Parathyroid adenoma (tissue), 2 donors: Measurements from ENCODE around the gene CNTNAP2.

Experiments used
- H2AFZ ChIP-seq: fragments of 300-600 bp; sonication (generic); one replicate; pipeline ENCODE4 v1.7.0; 2017; ENCODE audit warnings: antibody characterized with exemption, mild to moderate bottlenecking
- H3K27ac ChIP-seq: fragments of 300-600 bp; sonication (generic); one replicate; pipeline ENCODE4 v1.7.0; 2017
- H3K27me3 ChIP-seq: fragments of 300-600 bp; sonication (generic); one replicate; pipeline ENCODE4 v1.7.0; 2017; ENCODE audit warnings: low read length; ENCODE audit not compliant: control insufficient read depth, insufficient read depth
- H3K36me3 ChIP-seq: fragments of 300-600 bp; sonication (generic); one replicate; pipeline ENCODE4 v1.7.0; 2017; ENCODE audit warnings: low read length; ENCODE audit not compliant: control insufficient read depth, insufficient read depth
- H3K4me1 ChIP-seq: fragments of 300-600 bp; sonication (generic); one replicate; pipeline ENCODE4 v1.7.0; 2017; ENCODE audit warnings: control low read depth
- H3K4me2 ChIP-seq: fragments of 300-600 bp; sonication (generic); one replicate; pipeline ENCODE4 v1.7.0; 2017; ENCODE audit warnings: low read length
- H3K4me3 ChIP-seq: fragments of 300-600 bp; sonication (generic); one replicate; pipeline ENCODE4 v1.7.0; 2017; ENCODE audit warnings: low read depth, low read length
- H3K79me2 ChIP-seq: fragments of 300-600 bp; sonication (generic); one replicate; pipeline ENCODE4 v1.7.0; 2017; ENCODE audit warnings: control low read depth
- H3K9ac ChIP-seq: fragments of 300-600 bp; sonication (generic); one replicate; pipeline ENCODE4 v1.7.0; 2017; ENCODE audit warnings: mild to moderate bottlenecking
- H3K9me3 ChIP-seq: fragments of 300-600 bp; sonication (generic); one replicate; pipeline ENCODE4 v1.7.0; 2017; ENCODE audit warnings: low read length; ENCODE audit not compliant: control insufficient read depth
- CTCF ChIP-seq: fragments of 300-600 bp; sonication (generic); IDR thresholded peaks from one replicate; pipeline ENCODE4 v1.7.0; 2017; ENCODE audit warnings: antibody characterized with exemption, mild to moderate bottlenecking
- donor health status: primary hyperparathyroidism.

The CNTNAP2 gene

GRCh38 chr7:147651601-147652000 is 1535.0 kb downstream of the CNTNAP2 start:
- H3K79me2 ChIP-seq: no peaks in the 10 kb centered on the region
- no peak overlapping the region for H3K27ac ChIP-seq
- H3K27me3 ChIP-seq: no peaks in the 10 kb centered on the region
- TF ChIP-seq CTCF: no peak
- H3K9ac ChIP-seq: no peak overlapping the region
- no peak overlapping the region for H2AFZ ChIP-seq
- no peaks in the 10 kb centered on the region for H3K36me3 ChIP-seq
- H3K9me3 ChIP-seq: no peaks in the 10 kb centered on the region
- no peaks in the 10 kb centered on the region for H3K4me1 ChIP-seq
- H3K4me2 ChIP-seq: no peak overlapping the region
- H3K4me3 ChIP-seq: no peak overlapping the region

- no peak overlapping the region for H3K4me3 ChIP-seq
- H2AFZ ChIP-seq: no peak overlapping the region
- H3K9ac ChIP-seq: no peak overlapping the region
- no peak for TF ChIP-seq CTCF
- H3K4me1 ChIP-seq: no peaks in the 10 kb centered on the region
- H3K4me2 ChIP-seq: no peak overlapping the region
- H3K79me2 ChIP-seq: no peaks in the 10 kb centered on the region
- no peaks in the 10 kb centered on the region for H3K9me3 ChIP-seq
- no peaks in the 10 kb centered on the region for H3K27me3 ChIP-seq
- no peaks in the 10 kb centered on the region for H3K36me3 ChIP-seq
- no peak overlapping the region for H3K27ac ChIP-seq
Measured at GRCh38 chr7:147653456-147653855, 1536.9 kb downstream of the CNTNAP2 start.

GRCh38 chr7:147658392-147658967 is 1541.9 kb downstream of the CNTNAP2 start:
- H3K9me3 ChIP-seq: no peaks in the 10 kb centered on the region
- H3K36me3 ChIP-seq: no peaks in the 10 kb centered on the region
- no peaks in the 10 kb centered on the region for H3K4me1 ChIP-seq
- no peak overlapping the region for H2AFZ ChIP-seq
- TF ChIP-seq CTCF: no peak
- H3K4me2 ChIP-seq: no peak overlapping the region
- no peak overlapping the region for H3K27ac ChIP-seq
- no peak overlapping the region for H3K4me3 ChIP-seq
- no peak overlapping the region for H3K9ac ChIP-seq
- no peaks in the 10 kb centered on the region for H3K27me3 ChIP-seq
- H3K79me2 ChIP-seq: no peaks in the 10 kb centered on the region

GRCh38 chr7:147659036-147659995 is 1542.7 kb downstream of the CNTNAP2 start:
- Histone ChIP-seq H3K79me2 (no peaks in the 10 kb centered on the region), H2AFZ (no peak overlapping the region), H3K4me1 (no peaks in the 10 kb centered on the region), H3K4me3 (no peak overlapping the region), H3K27ac (no peak overlapping the region), H3K27me3 (no peaks in the 10 kb centered on the region), H3K9ac (no peak overlapping the region), H3K36me3 (no peaks in the 10 kb centered on the region), H3K9me3 (no peaks in the 10 kb centered on the region), H3K4me2 (no peak overlapping the region)
- TF ChIP-seq CTCF: no peak
